ENCODE measurements around the gene LYZL4.

LYZL4 gene

GRCh38 chr3:42371776-42372175 is 38.6 kb downstream of the LYZL4 start:
- DNase-seq (ENCODE audit: low spot score): no peak

- DNase-seq (ENCODE audit: low spot score): no peak
These were observed 40.6 kb downstream of the LYZL4 start for GRCh38 chr3:42369832-42370231.

DNA sequence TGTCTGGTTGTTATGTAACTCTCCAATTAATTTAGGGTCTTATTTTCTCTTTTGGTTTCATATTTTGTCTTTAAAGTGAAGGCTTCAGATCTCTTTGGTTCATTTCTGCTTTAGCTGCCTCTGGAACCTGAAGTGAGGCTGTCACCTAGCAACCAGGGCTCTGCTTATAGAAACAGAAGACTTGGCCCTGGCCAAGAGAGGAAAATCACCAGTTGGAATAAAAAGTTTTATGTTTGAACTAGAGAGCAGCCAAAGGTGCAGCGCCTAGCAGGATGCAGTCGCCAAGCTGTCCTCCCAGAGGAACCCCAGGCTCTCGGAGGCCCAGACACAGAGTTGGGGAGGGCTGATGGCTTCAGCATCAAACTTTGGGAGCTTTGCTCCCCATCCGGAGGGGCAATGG is 41.1 kb downstream of the LYZL4 start:
- no peak for DNase-seq (ENCODE audit: low spot score)

- no peak for DNase-seq (ENCODE audit: low spot score)
These were observed 41.5 kb downstream of the LYZL4 start for GRCh38 chr3:42368861-42369260.

- DNase-seq (ENCODE audit: low spot score): no peak
These were observed 42.5 kb downstream of the LYZL4 start for GRCh38 chr3:42367903-42368302.

GRCh38 chr3:42366550-42366949 is 43.9 kb downstream of the LYZL4 start:
- DNase-seq (ENCODE audit: low spot score): no peak

DNA sequence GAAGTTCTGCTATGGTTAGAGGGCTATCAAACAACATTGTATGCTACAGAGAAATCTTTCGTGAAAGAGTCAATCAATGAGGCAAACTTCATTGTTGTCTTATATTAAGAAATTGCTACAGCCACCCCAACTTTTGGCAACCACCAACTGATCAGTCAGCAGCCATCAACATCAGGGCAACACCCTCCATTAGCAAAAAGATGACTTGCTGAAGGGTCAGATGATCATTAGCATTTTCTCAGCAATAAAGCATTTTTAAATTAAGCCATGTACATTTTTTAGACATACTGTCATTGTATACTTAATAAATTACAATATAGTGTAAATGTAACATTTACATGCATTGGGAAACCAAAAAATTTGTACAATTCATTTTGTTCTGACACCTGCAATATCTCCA is 53.1 kb downstream of the LYZL4 start:
- DNase-seq (ENCODE audit: low spot score): no peak

- no peak for DNase-seq (ENCODE audit: low spot score)
These were observed 54.8 kb downstream of the LYZL4 start for GRCh38 chr3:42355612-42356011.

- DNase-seq (ENCODE audit: low spot score): no peak
These were observed 56.8 kb downstream of the LYZL4 start for GRCh38 chr3:42353631-42354030.

GRCh38 chr3:42351207-42351606 is 59.2 kb downstream of the LYZL4 start:
- DNase-seq (ENCODE audit: low spot score): no peak

- no peak for DNase-seq (ENCODE audit: low spot score)
These were observed 60.4 kb downstream of the LYZL4 start for GRCh38 chr3:42349765-42350594.

GRCh38 chr3:42347928-42348327 is 62.5 kb downstream of the LYZL4 start:
- DNase-seq (ENCODE audit: low spot score): no peak
